SK-N-SH (cell line): ENCODE results near the gene IL1R2. TPM values are rescaled to one million over a fixed set of nuclear protein-coding genes. Genes with fewer than 3 reads are reported as not detected.

Experiments used
- CTCF ChIA-PET: fragments of 300-600, 350-600 bp; formaldehyde crosslinking; extraction: SDS; loops from one replicate; lab custom pipeline; 2021; lab: Yijun Ruan, JAX
- POLR2A ChIA-PET: fragments of 350-600 bp; sonication (Branson Sonifier 250); formaldehyde crosslinking; extraction: SDS; loops from one replicate; lab custom pipeline; 2020; ENCODE audit warnings: antibody characterized with exemption, inconsistent platforms; lab: Yijun Ruan, JAX
- DNase-seq: peaks from one replicate; pipeline ENCODE4 v3.0.0; 2012
- H2AFZ ChIP-seq: fragments of 200-600 bp; sonication (generic); 2 replicates; pipeline ENCODE4 v1.8.1; 2016; ENCODE audit warnings: antibody characterized with exemption, mild to moderate bottlenecking, low read depth
- H3F3A ChIP-seq: fragments of 200-600 bp; sonication (generic); replicated peaks from 2 replicates; pipeline ENCODE3; 2016; ENCODE audit warnings: antibody characterized with exemption, mild to moderate bottlenecking; ENCODE audit not compliant: insufficient read depth
- H3K27ac ChIP-seq, 2 experiments: fragments of 200-500 bp in 1 of 2; fragments of 200-600 bp in 1 of 2; sonication (Bioruptor generic) in 1 of 2; sonication (generic), shearing (Covaris generic) in 1 of 2; 2 replicates each; pipeline versions ENCODE4 v1.5.1 to v1.6.1; 2014 to 2016; ENCODE audit warnings: low read depth in 2 of 2, inconsistent platforms in 1 of 2, low read length in 1 of 2, mild to moderate bottlenecking in 1 of 2, mixed read lengths in 1 of 2
- H3K27me3 ChIP-seq: fragments of 200-600 bp; sonication (generic), shearing (Covaris generic); 2 replicates; pipeline ENCODE4 v1.6.1; 2016; ENCODE audit warnings: mixed run types; ENCODE audit not compliant: insufficient read depth
- H3K36me3 ChIP-seq, 2 experiments: fragments of 200-500 bp in 1 of 2; fragments of 200-600 bp in 1 of 2; sonication (Bioruptor generic) in 1 of 2; sonication (generic) in 1 of 2; replicated peaks in 1 of 2; 2 replicates each; pipeline versions ENCODE3 to v1.5.1; 2014 to 2016; ENCODE audit warnings: low read length in 1 of 2, mild to moderate bottlenecking in 1 of 2; ENCODE audit not compliant: insufficient read depth in 2 of 2, control insufficient read depth in 1 of 2
- H3K4me1 ChIP-seq, 2 experiments: fragments of 200-500 bp in 1 of 2; fragments of 200-600 bp in 1 of 2; sonication (Bioruptor generic) in 1 of 2; sonication (generic), shearing (Covaris generic) in 1 of 2; 2 replicates each; pipeline versions ENCODE4 v1.5.1 to v1.6.1; 2014 to 2016; ENCODE audit warnings: low read depth in 1 of 2, low read length in 1 of 2, mixed run types in 1 of 2; ENCODE audit not compliant: insufficient read depth in 2 of 2, control insufficient read depth in 1 of 2
- H3K4me2 ChIP-seq: fragments of 200-600 bp; sonication (generic), shearing (Covaris generic); 2 replicates; pipeline ENCODE4 v1.6.1; 2017; ENCODE audit warnings: mixed run types
- H3K4me3 ChIP-seq, 2 experiments: fragments of 200-500 bp in 1 of 2; fragments of 200-600 bp in 1 of 2; sonication (Bioruptor generic) in 1 of 2; sonication (generic), shearing (Covaris generic) in 1 of 2; 2 replicates each; pipeline versions ENCODE4 v1.5.1 to v1.8.1; 2014 to 2016; ENCODE audit warnings: low read depth in 2 of 2, inconsistent platforms in 1 of 2, low read length in 1 of 2, mild to moderate bottlenecking in 1 of 2, mixed read lengths in 1 of 2, moderate library complexity in 1 of 2
- H3K79me2 ChIP-seq: fragments of 200-600 bp; sonication (generic); 2 replicates; pipeline ENCODE4 v1.8.1; 2017; ENCODE audit warnings: mild to moderate bottlenecking; ENCODE audit not compliant: insufficient read depth
- H3K9ac ChIP-seq: fragments of 200-600 bp; sonication (generic); 2 replicates; pipeline ENCODE4 v1.6.1; 2017; ENCODE audit warnings: mixed run types
- H3K9me2 ChIP-seq: fragments of 200-600 bp; sonication (generic); 2 replicates; pipeline ENCODE4 v1.6.1; 2017; ENCODE audit warnings: mixed run types
- H3K9me3 ChIP-seq: fragments of 200-600 bp; sonication (generic); 2 replicates; pipeline ENCODE4 v1.6.1; 2017; ENCODE audit warnings: mixed run types, mild to moderate bottlenecking, moderate library complexity
- H4K20me1 ChIP-seq: fragments of 200-600 bp; sonication (generic); 2 replicates; pipeline ENCODE4 v1.6.1; 2017; ENCODE audit warnings: mild to moderate bottlenecking, mixed run types; ENCODE audit not compliant: insufficient read depth
- CHD2 ChIP-seq: fragments of 150-350 bp; IDR thresholded peaks from 2 replicates; pipeline ENCODE4 v1.6.1; 2018; ENCODE audit warnings: low read length; ENCODE audit not compliant: partially characterized antibody
- ELF1 ChIP-seq: IDR thresholded peaks from 2 replicates; pipeline ENCODE4 v1.4.0; 2012
- EP300 ChIP-seq, 2 experiments: IDR thresholded peaks; 2 replicates each; pipeline versions ENCODE4 v1.4.0 to v1.6.1; 2012; ENCODE audit warnings: borderline replicate concordance in 1 of 2, low read depth in 1 of 2, low read length in 1 of 2
- EZH2phosphoT487 ChIP-seq: fragments of 200-600 bp; sonication (generic); IDR thresholded peaks from 2 replicates; pipeline ENCODE4 v1.6.1; 2017; ENCODE audit warnings: low read depth, mixed run types, mild to moderate bottlenecking, antibody characterized with exemption, moderate library complexity, borderline replicate concordance
- MEF2A ChIP-seq: IDR thresholded peaks from 2 replicates; pipeline ENCODE4 v1.4.0; 2012; ENCODE audit warnings: low read depth, borderline replicate concordance
- MXI1 ChIP-seq: IDR thresholded peaks from 2 replicates; pipeline ENCODE4 v1.6.1; 2012; ENCODE audit warnings: mild to moderate bottlenecking, low read depth, low read length, improper control_type of control experiment
- NFIC ChIP-seq: IDR thresholded peaks from 2 replicates; pipeline ENCODE4 v1.4.0; 2012; ENCODE audit warnings: borderline replicate concordance
- NRF1 ChIP-seq: IDR thresholded peaks from 2 replicates; pipeline ENCODE4 v1.6.1; 2012; ENCODE audit warnings: low read depth, mild to moderate bottlenecking, low read length
- RAD21 ChIP-seq: IDR thresholded peaks from 2 replicates; pipeline ENCODE4 v1.6.1; 2012; ENCODE audit warnings: mild to moderate bottlenecking, low read length
- RCOR1 ChIP-seq: fragments of 150-350 bp; IDR thresholded peaks from 2 replicates; pipeline ENCODE4 v1.6.1; 2017; ENCODE audit warnings: antibody characterized with exemption, low read length
- RFX5 ChIP-seq: IDR thresholded peaks from 2 replicates; pipeline ENCODE4 v1.6.1; 2012; ENCODE audit warnings: mild to moderate bottlenecking, improper control_type of control experiment, low read length
- SIN3A ChIP-seq: IDR thresholded peaks from 2 replicates; pipeline ENCODE4 v1.6.1; 2012; ENCODE audit warnings: low read depth, mild to moderate bottlenecking, low read length, moderate library complexity, borderline replicate concordance
- SMC3 ChIP-seq: IDR thresholded peaks from 2 replicates; pipeline ENCODE4 v1.6.1; 2012; ENCODE audit warnings: low read depth, low read length, improper control_type of control experiment
- TAF1 ChIP-seq: IDR thresholded peaks from 2 replicates; pipeline ENCODE4 v1.6.1; 2012; ENCODE audit warnings: low read depth, mild to moderate bottlenecking, low read length, moderate library complexity, borderline replicate concordance
- TCF12 ChIP-seq: IDR thresholded peaks from 2 replicates; pipeline ENCODE4 v1.4.0; 2012
- TEAD4 ChIP-seq: IDR thresholded peaks from 2 replicates; pipeline ENCODE4 v1.4.0; 2012; ENCODE audit warnings: mild to moderate bottlenecking, borderline replicate concordance; ENCODE audit not compliant: insufficient read depth
- YY1 ChIP-seq: IDR thresholded peaks from 2 replicates; pipeline ENCODE4 v1.4.0; 2012; ENCODE audit warnings: low read depth, mild to moderate bottlenecking
- WGBS: methylation state at CpG from one replicate; pipeline ENCODE4 v1.1.6; 2017; ENCODE audit warnings: low lambda C conversion rate; 5-methylcytosine and 5-hydroxymethylcytosine counted together
- polyA plus RNA-seq, 3 experiments: library from polyadenylated mRNA; depleted of rRNA; stranded (reverse); fragments of >200 nt; gene quantifications; 2 replicates each; pipeline ENCODE4 v1.2.3, GENCODE V29; 2012
- TF ChIP-seq, protein P1 (sequence below): fragments of 200-600 bp; sonication (generic); IDR thresholded peaks from 2 replicates; pipeline ENCODE4 v1.6.1; 2017; ENCODE audit warnings: antibody characterized with exemption, mild to moderate bottlenecking, moderate library complexity
- TF ChIP-seq, protein P2 (sequence below): IDR thresholded peaks from 2 replicates; pipeline ENCODE4; 2012
- TF ChIP-seq, protein P3 (sequence below): fragments of 150-350 bp; IDR thresholded peaks from 2 replicates; pipeline ENCODE4 v1.6.1; 2016; ENCODE audit warnings: mild to moderate bottlenecking, low read depth, low read length

Gene IL1R2
- polyA plus RNA-seq, 1 of the 3 experiments (the other 2 are of a cell fraction) = 0.16 TPM

DNA sequence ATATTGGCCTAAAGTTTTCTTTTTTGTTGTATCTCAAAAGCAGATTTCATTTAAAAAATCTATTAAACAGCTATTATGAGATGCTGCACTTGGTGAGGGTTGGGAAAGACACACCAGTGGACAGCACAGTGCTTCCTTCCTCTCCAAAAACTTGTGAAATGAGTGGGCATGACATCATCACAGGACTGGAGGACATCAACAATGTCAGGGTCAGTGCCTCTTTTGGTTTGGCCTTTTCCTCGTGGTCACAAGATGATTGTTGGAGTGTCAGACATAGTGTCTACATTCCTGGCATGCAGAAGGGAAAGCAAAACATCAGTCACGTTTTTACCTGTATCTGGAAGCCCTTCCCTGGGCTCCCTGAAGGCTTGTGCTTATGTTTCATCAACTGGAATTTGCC is 49.6 kb downstream of the IL1R2 start:
- Histone ChIP-seq H3K79me2 (no peaks in the 10 kb centered on the region), H3F3A (peaks cover 16% of the 10 kb centered on the region)
- POLR2A ChIA-PET = no interaction called here

DNA sequence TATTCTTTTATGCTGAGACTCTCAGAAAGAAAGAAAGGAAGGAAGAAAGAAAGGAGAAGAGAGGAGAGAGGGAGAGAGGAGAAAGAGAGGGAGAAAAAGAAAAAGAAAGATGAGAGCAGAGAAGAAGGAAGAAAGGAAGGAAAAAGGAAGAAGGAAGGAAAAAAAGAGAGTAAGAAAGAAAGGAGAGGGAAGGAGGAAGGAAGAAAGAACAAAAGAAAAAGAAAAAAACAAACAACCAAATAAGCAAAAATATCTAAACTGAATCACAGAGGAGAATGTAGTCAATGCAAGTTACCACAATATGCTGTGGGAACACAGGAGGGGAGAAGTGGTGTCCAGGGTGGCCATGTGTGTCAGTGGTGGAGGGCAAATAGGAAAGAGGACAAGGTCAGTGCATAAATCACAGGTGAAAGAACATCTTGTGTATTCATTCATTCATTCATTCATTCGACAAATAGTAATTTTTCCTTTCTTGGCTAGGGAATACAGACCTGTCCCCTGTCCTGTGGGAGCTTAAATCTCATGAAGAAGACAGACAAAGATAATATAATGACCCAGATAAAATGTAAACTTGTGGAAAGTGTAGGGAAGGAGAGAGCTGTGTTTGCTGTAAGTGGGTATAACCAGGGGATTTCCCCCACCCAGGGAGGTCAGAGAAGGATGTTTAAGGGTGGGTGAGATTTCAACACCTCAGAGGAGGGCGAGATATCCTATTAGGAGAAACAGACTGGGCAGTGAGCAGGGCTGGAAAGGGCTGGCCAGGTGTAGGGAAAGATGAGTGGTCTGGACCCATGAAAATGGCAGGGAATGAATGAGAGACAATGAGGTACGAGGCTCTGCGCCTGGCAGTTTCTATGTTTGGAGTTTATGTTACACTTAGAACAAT is 50.7 kb downstream of the IL1R2 start:
- H2AFZ ChIP-seq = no peak overlapping the region
- 55% methylated on average over 4 of the region's 4 CpGs for WGBS
- peaks cover 15% of the 10 kb centered on the region for H3F3A ChIP-seq
- no peak for DNase-seq
- no peak overlapping the region for H3K9ac ChIP-seq
- H4K20me1 ChIP-seq = no peaks in the 10 kb centered on the region
- H3K4me2 ChIP-seq = no peak overlapping the region
- POLR2A ChIA-PET = no interaction called here
- no peak overlapping the region for H3K4me3 ChIP-seq
- no peaks in the 10 kb centered on the region for H3K27me3 ChIP-seq
- no peaks in the 10 kb centered on the region for H3K36me3 ChIP-seq
- H3K79me2 ChIP-seq = no peaks in the 10 kb centered on the region
- no peak for TF ChIP-seq EZH2phosphoT487
- no peak for TF ChIP-seq RAD21
- TF ChIP-seq ELF1 = no peak
- TF ChIP-seq, protein P1, sequence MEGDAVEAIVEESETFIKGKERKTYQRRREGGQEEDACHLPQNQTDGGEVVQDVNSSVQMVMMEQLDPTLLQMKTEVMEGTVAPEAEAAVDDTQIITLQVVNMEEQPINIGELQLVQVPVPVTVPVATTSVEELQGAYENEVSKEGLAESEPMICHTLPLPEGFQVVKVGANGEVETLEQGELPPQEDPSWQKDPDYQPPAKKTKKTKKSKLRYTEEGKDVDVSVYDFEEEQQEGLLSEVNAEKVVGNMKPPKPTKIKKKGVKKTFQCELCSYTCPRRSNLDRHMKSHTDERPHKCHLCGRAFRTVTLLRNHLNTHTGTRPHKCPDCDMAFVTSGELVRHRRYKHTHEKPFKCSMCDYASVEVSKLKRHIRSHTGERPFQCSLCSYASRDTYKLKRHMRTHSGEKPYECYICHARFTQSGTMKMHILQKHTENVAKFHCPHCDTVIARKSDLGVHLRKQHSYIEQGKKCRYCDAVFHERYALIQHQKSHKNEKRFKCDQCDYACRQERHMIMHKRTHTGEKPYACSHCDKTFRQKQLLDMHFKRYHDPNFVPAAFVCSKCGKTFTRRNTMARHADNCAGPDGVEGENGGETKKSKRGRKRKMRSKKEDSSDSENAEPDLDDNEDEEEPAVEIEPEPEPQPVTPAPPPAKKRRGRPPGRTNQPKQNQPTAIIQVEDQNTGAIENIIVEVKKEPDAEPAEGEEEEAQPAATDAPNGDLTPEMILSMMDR = no peak
- TF ChIP-seq NFIC = no peak
- TF ChIP-seq RCOR1 = no peak
- TF ChIP-seq YY1 = no peak
- TF ChIP-seq TAF1 = no peak
- TF ChIP-seq TCF12 = no peak
- TF ChIP-seq, protein P2, sequence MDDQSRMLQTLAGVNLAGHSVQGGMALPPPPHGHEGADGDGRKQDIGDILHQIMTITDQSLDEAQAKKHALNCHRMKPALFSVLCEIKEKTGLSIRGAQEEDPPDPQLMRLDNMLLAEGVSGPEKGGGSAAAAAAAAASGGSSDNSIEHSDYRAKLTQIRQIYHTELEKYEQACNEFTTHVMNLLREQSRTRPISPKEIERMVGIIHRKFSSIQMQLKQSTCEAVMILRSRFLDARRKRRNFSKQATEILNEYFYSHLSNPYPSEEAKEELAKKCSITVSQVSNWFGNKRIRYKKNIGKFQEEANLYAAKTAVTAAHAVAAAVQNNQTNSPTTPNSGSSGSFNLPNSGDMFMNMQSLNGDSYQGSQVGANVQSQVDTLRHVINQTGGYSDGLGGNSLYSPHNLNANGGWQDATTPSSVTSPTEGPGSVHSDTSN = no peak
- TF ChIP-seq TEAD4 = no peak
- TF ChIP-seq MXI1 = no peak
- TF ChIP-seq RFX5 = no peak
- TF ChIP-seq SMC3 = no peak
- no peak for TF ChIP-seq CHD2
- no peak for TF ChIP-seq EP300 (IDR thresholded peaks at IDR 0.05; ENCODE audit: borderline replicate concordance in 1 of 2, low read depth in 1 of 2, low read length in 1 of 2)
- no peak for TF ChIP-seq NRF1
- TF ChIP-seq, protein P3, sequence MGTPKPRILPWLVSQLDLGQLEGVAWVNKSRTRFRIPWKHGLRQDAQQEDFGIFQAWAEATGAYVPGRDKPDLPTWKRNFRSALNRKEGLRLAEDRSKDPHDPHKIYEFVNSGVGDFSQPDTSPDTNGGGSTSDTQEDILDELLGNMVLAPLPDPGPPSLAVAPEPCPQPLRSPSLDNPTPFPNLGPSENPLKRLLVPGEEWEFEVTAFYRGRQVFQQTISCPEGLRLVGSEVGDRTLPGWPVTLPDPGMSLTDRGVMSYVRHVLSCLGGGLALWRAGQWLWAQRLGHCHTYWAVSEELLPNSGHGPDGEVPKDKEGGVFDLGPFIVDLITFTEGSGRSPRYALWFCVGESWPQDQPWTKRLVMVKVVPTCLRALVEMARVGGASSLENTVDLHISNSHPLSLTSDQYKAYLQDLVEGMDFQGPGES = no peak
- no peak for TF ChIP-seq SIN3A
- CTCF ChIA-PET = no interaction called here
- H3K27ac ChIP-seq = no peak overlapping the region
- no peaks in the 10 kb centered on the region for H3K4me1 ChIP-seq
- no peaks in the 10 kb centered on the region for H3K9me3 ChIP-seq
- no peaks in the 10 kb centered on the region for H3K9me2 ChIP-seq

More for the DNA sequence above, 49.6 kb downstream of the IL1R2 start:
- Histone ChIP-seq H3K4me2 (no peak overlapping the region), H3K4me3 (no peak overlapping the region), H3K36me3 (no peaks in the 10 kb centered on the region), H3K9ac (no peak overlapping the region), H2AFZ (no peak overlapping the region), H3K9me2 (no peaks in the 10 kb centered on the region), H4K20me1 (no peaks in the 10 kb centered on the region), H3K9me3 (no peaks in the 10 kb centered on the region), H3K4me1 (no peaks in the 10 kb centered on the region), H3K27ac (no peak overlapping the region)
- CTCF ChIA-PET = interaction anchor here (0.6 to 1.2 kb wide), 2 partner anchors 12 to 21 kb away, joined by 3 read pairs; no protein-coding TSS in a partner anchor
- DNase-seq = no peak
- WGBS = 6% methylated on average over 2 of the region's 2 CpGs
- no peak for TF ChIP-seq RAD21
- no peak for TF ChIP-seq MXI1
- no peak for TF ChIP-seq MEF2A
- no peak for TF ChIP-seq EZH2phosphoT487
- TF ChIP-seq, all 33 proteins: peak for 0
- H3K27me3 ChIP-seq = no peaks in the 10 kb centered on the region
